Ishikawa (cell line): ENCODE measurements around the gene A4GNT.

Experiments used
- CEBPB ChIP-seq: IDR thresholded peaks from 2 replicates; pipeline ENCODE4 v1.6.1; 2012
- CREB1 ChIP-seq: IDR thresholded peaks from 2 replicates; pipeline ENCODE4 v1.6.1; 2012; ENCODE audit warnings: low read depth
- EGR1 ChIP-seq: IDR thresholded peaks from 2 replicates; pipeline ENCODE4 v1.6.1; 2012
- EP300 ChIP-seq: IDR thresholded peaks from 2 replicates; pipeline ENCODE4 v1.6.1; 2012; ENCODE audit warnings: borderline replicate concordance
- FOXM1 ChIP-seq: IDR thresholded peaks from 2 replicates; pipeline ENCODE4 v1.6.1; 2012; ENCODE audit warnings: low read depth, borderline replicate concordance
- NFIC ChIP-seq: IDR thresholded peaks from 2 replicates; pipeline ENCODE4 v1.6.1; 2012
- RAD21 ChIP-seq: IDR thresholded peaks from 2 replicates; pipeline ENCODE4 v1.6.1; 2012; ENCODE audit warnings: low read depth
- REST ChIP-seq: IDR thresholded peaks from 2 replicates; pipeline ENCODE4 v1.6.1; 2012; ENCODE audit warnings: low read depth, mild to moderate bottlenecking
- TAF1 ChIP-seq: IDR thresholded peaks from 2 replicates; pipeline ENCODE4 v1.6.1; 2012; ENCODE audit warnings: low read depth, mild to moderate bottlenecking
- TCF12 ChIP-seq: IDR thresholded peaks from 2 replicates; pipeline ENCODE4 v1.6.1; 2012; ENCODE audit warnings: low read depth
- TEAD4 ChIP-seq: IDR thresholded peaks from 2 replicates; pipeline ENCODE4 v1.6.1; 2012
- YY1 ChIP-seq: IDR thresholded peaks from 2 replicates; pipeline ENCODE4 v1.6.1; 2012; ENCODE audit warnings: low read depth
- ZBTB7A ChIP-seq: IDR thresholded peaks from 2 replicates; pipeline ENCODE4 v1.6.1; 2012; ENCODE audit warnings: low read depth
- TF ChIP-seq, protein P1 (sequence below): IDR thresholded peaks from 2 replicates; pipeline ENCODE4 v1.6.1; 2012
- TF ChIP-seq, protein P2 (sequence below): IDR thresholded peaks from 2 replicates; pipeline ENCODE4 v1.6.1; 2012

Gene A4GNT

DNA sequence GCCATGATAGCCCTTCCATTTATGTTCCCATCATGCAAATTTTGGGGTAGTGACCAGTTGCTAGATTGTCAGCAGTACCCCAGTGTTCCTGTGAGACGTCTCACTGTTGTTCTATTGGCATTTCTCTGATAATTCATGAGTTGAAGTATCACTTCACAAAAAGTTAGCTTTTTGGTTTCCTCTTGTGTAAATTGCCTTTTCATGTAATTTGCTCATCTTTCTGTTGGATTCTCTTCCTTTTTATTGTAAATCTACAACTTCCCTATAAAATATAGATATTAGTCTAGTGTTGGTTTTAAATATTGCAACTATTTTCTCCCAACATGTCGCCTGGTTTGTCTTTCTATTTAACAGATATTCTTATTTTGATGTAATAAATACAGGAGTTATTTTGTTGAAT lies 7.5 kb upstream of the A4GNT start:
- no peak for TF ChIP-seq REST

GRCh38 chr3:138137861-138138260 lies 5.7 kb upstream of the A4GNT start:
- TF ChIP-seq EGR1 (no peak), FOXM1 (no peak), TAF1 (no peak), ZBTB7A (no peak)
- TF ChIP-seq, protein P1, sequence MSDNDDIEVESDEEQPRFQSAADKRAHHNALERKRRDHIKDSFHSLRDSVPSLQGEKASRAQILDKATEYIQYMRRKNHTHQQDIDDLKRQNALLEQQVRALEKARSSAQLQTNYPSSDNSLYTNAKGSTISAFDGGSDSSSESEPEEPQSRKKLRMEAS, result no peak

DNA sequence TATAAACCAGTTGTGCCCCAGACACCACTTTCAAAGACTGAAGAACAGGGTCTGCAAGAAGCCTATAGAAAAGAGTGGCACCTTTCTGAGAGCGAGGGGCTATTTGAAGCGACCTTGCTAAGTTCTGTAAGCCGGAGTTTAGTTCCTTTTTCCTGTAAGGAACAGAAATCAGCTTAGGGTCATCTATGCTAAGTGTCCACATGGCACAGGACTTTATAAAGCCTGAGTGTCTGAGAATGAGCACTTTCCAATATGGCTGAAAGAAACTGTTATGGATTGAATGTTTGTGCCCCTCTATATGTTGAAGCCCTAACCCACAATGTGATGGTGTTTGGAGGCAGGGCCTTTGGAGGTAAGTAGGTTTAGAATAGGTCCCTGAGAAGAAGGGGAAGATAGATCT lies 4.0 kb upstream of the A4GNT start:
- no peak for TF ChIP-seq EGR1
- TF ChIP-seq CREB1, result no peak
- TF ChIP-seq NFIC, result no peak
- TF ChIP-seq, protein P1, result no peak
- no peak for TF ChIP-seq TAF1
- TF ChIP-seq FOXM1, result no peak
- TF ChIP-seq, protein P2, sequence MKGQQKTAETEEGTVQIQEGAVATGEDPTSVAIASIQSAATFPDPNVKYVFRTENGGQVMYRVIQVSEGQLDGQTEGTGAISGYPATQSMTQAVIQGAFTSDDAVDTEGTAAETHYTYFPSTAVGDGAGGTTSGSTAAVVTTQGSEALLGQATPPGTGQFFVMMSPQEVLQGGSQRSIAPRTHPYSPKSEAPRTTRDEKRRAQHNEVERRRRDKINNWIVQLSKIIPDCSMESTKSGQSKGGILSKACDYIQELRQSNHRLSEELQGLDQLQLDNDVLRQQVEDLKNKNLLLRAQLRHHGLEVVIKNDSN, result no peak
- no peak for TF ChIP-seq TCF12
- TF ChIP-seq YY1, result no peak
- TF ChIP-seq CEBPB, result no peak
- TF ChIP-seq RAD21, result no peak
- TF ChIP-seq ZBTB7A, result no peak
- no peak for TF ChIP-seq REST
- TF ChIP-seq TEAD4, result no peak
- no peak for TF ChIP-seq EP300

DNA sequence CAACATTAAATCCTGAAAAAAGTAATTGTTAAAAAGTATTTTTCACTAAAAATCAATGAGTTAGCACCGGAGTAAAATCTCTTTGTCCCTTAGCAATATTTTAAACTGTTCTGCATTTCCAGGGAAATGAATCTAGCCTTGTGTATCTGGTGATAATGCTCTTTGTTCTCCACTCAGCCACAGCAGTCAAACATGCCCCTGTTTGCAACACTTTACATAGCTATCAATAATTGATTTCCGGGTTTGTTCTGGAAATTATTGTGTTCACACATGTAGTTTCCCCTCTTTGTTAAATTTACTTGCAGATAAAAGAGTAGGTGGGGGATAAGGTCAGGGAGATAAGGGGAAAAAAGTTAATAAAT lies 3.6 kb upstream of the A4GNT start:
- no peak for TF ChIP-seq ZBTB7A
- TF ChIP-seq, protein P1, result no peak
- TF ChIP-seq REST, result no peak
- no peak for TF ChIP-seq NFIC
- TF ChIP-seq, protein P2, result no peak
- TF ChIP-seq CREB1, result no peak
- no peak for TF ChIP-seq TAF1
- no peak for TF ChIP-seq YY1
- TF ChIP-seq EGR1, result no peak
- TF ChIP-seq CEBPB, result no peak
- no peak for TF ChIP-seq FOXM1
- TF ChIP-seq EP300, result no peak
- TF ChIP-seq RAD21, result no peak
- no peak for TF ChIP-seq TEAD4
- no peak for TF ChIP-seq TCF12

- TF ChIP-seq REST (peak; percentile 55; the same call in 1 of the 2 replicates), CEBPB (no peak)
These were observed 3.1 kb upstream of the A4GNT start for GRCh38 chr3:138135146-138135832.
